Activated CD8-positive, alpha-beta memory T cell treated with anti-CD3 and anti-CD28 coated beads, Interleukin-2, amount 50 U/mL, for 48 hours (primary cell): ENCODE results near the gene PCMT1.

Source experiments
- DNase-seq: peaks from one replicate; pipeline ENCODE4 v3.0.0-alpha.2; 2020

Gene PCMT1

DNA sequence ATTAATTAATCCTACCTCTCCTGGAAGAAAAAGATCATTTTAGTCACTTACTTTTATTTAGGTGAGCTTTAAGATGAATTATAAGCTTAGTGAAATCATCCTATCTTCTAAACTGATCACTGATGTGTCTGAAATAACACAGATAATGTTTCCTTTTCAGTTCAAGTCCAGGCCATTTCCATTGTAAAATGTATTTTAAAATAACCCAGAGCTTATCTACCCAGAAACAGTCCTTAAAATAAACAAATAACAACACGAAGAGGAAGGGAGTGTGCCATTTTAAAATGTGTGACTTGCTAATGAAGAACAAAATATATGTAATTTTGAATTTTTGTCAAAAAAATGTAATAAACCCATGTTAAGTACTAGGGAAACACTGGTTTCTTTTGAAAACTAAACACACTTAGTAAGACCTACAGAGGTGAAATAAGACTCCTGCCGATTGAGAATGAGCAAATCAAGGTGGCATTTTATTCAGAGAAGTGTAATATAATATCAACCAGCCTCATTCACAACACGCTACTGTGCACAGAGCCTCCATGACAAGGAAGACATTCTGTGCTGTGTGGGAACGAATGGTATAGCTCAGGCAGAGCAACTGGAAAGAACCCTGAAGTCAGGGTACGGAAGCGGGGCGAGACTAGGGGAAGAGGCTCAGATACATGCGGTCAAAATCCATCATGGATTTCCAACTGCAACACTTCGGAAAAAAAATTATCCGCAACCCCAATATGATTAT, 106.9 kb downstream of the PCMT1 start:
- no peak for DNase-seq

DNA sequence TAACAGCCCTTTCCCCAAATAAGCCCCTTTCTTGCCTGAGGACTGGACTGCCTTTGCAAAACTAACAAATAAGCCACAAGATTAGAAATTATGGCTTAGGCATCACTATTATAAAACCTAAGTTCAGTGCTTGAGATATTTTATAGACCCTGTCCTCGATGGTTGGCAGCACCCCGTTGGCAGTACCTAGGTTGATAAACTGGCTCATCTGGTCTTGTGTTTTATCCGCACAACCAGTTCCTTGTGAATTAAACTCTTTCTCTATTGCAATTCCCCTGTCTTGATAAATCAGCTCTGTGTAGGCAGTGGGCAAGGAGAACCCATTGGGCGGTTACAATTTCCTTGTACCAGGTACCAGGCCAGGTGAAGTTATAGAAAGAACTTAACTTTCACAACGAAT, 108.0 kb downstream of the PCMT1 start:
- DNase-seq, result no peak

DNA sequence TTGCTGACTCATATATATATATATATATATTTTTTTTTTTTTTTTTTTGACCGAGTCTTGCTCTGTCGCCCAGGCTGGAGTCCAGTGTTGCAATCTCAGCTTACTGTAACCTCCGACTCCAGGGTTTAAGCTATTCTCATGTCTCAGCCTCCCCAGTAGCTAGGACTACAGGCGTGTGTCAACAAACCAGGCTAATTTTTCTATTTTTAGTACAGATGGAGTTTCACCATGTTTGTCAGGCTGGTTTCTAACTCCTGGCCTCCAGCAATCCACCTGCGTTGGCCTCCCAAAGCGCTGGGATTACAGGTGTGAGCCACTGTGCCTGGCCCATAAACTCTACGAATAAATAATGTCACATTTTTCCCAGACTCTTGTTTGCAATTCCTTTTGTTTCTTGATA, 109.8 kb downstream of the PCMT1 start:
- DNase-seq, result no peak

DNA sequence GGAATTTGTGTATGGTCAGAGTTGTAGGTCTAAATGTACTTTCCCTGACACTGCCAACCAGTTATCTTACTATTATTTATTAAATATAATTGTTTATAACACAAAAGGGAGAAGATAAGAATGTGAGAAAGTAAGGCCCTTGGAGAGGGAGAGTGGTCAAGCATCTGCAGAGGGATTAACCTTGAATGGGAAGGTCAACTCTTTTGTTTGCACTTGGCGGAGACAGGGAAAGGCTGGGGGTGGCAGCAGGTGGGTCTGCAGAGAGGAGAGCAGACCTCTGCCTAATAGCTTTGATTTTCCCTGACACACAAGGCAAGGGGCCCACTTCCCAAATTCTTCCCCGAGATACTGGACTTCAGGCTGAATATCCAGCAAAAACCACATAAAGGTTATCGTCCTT, 110.4 kb downstream of the PCMT1 start:
- DNase-seq, result no peak

DNA sequence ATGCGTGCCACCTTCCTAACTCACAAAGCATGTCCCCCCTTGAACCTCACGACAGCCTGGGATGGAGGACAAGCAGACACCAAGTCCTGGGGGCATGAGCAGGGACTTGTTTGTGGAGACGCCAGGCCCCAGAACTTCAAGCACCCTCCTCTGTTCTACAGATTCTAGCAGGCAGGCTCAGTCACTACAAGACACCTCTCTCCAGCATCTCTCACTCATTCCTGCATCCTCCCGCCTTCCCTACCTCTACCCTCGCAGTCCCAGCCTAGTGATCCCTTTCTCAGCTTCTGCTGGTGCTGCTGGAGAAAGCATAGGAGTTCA, 110.9 kb downstream of the PCMT1 start:
- no peak for DNase-seq
